ENCODE measurements around the gene CDH6. TPM values are rescaled to one million over a fixed set of nuclear protein-coding genes. Genes with fewer than 3 reads are reported as not detected.

CDH6 gene
- total RNA-seq, 1 donor from 2014 or later = 90.1 TPM

GRCh38 chr5:31324842-31325241 lies 131.4 kb downstream of the CDH6 start:
- FAIRE-seq = no peak
- peaks cover 6% of the 10 kb centered on the region for H3K36me3 Mint-ChIP-seq (ENCODE audit: low read depth, unreplicated experiment)

GRCh38 chr5:31328040-31328733 lies 134.7 kb downstream of the CDH6 start:
- no peak for TF ChIP-seq EZH2 (IDR thresholded peaks at IDR 0.05; ENCODE audit: insufficient read depth, low read length)
- no peak for TF ChIP-seq CTCF (IDR thresholded peaks at IDR 0.05; ENCODE audit: insufficient read depth, low read depth, low read length)
- no peaks in the 10 kb centered on the region for H3K27me3 ChIP-seq (ENCODE audit: insufficient read depth, low read length)
- H3K27ac ChIP-seq (ENCODE audit: low read depth, low read length) = no peak overlapping the region
- no peaks in the 10 kb centered on the region for H3K4me1 ChIP-seq (ENCODE audit: insufficient read depth, low read length)
- H3K27me3 Mint-ChIP-seq (ENCODE audit: low read depth, unreplicated experiment) = no peaks in the 10 kb centered on the region
- DNase-seq (ENCODE audit: low read depth) (peak; percentile 35), FAIRE-seq (no peak)
- no peak overlapping the region for H3K4me3 ChIP-seq (ENCODE audit: insufficient read depth, low read depth, low read length)
- no peak overlapping the region for H3K4me3 Mint-ChIP-seq (ENCODE audit: unreplicated experiment)
- no peaks in the 10 kb centered on the region for H3K4me1 Mint-ChIP-seq (ENCODE audit: low read depth, unreplicated experiment)
- H3K9me3 Mint-ChIP-seq (ENCODE audit: unreplicated experiment) = no peaks in the 10 kb centered on the region
- H2AFZ ChIP-seq (ENCODE audit: low read depth, low read length) = no peak overlapping the region
- peaks cover 3% of the 10 kb centered on the region for H4K20me1 ChIP-seq (ENCODE audit: insufficient read depth, low read length)
- peaks cover 4% of the 10 kb centered on the region for H3K36me3 ChIP-seq (ENCODE audit: insufficient read depth, low read length)
- no peak overlapping the region for H3K4me2 ChIP-seq (ENCODE audit: low read length)
- no peaks in the 10 kb centered on the region for H3K36me3 Mint-ChIP-seq (ENCODE audit: low read depth, unreplicated experiment)
- no peak overlapping the region for H3K9ac ChIP-seq (ENCODE audit: low read length)
- H3K79me2 ChIP-seq (ENCODE audit: insufficient read depth, low read length) = no peaks in the 10 kb centered on the region
- no peaks in the 10 kb centered on the region for H3K9me3 ChIP-seq (ENCODE audit: insufficient read depth, low read depth, low read length)
- no peak overlapping the region for H3K27ac Mint-ChIP-seq (ENCODE audit: unreplicated experiment)

More at GRCh38 chr5:31324842-31325241, 131.4 kb downstream of the CDH6 start:
- no peak overlapping the region for H3K4me2 ChIP-seq (ENCODE audit: low read length)
- H3K4me1 Mint-ChIP-seq (ENCODE audit: low read depth, unreplicated experiment) = no peaks in the 10 kb centered on the region
- no peak overlapping the region for H2AFZ ChIP-seq (ENCODE audit: low read depth, low read length)
- H3K36me3 ChIP-seq (ENCODE audit: insufficient read depth, low read length) = peaks cover 11% of the 10 kb centered on the region
- H3K9ac ChIP-seq (ENCODE audit: low read length) = no peak overlapping the region
- H3K4me1 ChIP-seq (ENCODE audit: insufficient read depth, low read length) = no peaks in the 10 kb centered on the region
- H3K27ac ChIP-seq (ENCODE audit: low read depth, low read length) = no peak overlapping the region
- H3K27ac Mint-ChIP-seq (ENCODE audit: unreplicated experiment) = no peak overlapping the region
- DNase-seq (ENCODE audit: low read depth) = no peak
- no peaks in the 10 kb centered on the region for H3K27me3 Mint-ChIP-seq (ENCODE audit: low read depth, unreplicated experiment)
- H4K20me1 ChIP-seq (ENCODE audit: insufficient read depth, low read length) = peaks cover 2% of the 10 kb centered on the region
- no peaks in the 10 kb centered on the region for H3K27me3 ChIP-seq (ENCODE audit: insufficient read depth, low read length)
- H3K79me2 ChIP-seq (ENCODE audit: insufficient read depth, low read length) = no peaks in the 10 kb centered on the region
- no peaks in the 10 kb centered on the region for H3K9me3 ChIP-seq (ENCODE audit: insufficient read depth, low read depth, low read length)
- H3K9me3 Mint-ChIP-seq (ENCODE audit: unreplicated experiment) = no peaks in the 10 kb centered on the region
- no peak overlapping the region for H3K4me3 Mint-ChIP-seq (ENCODE audit: unreplicated experiment)
- no peak overlapping the region for H3K4me3 ChIP-seq (ENCODE audit: insufficient read depth, low read depth, low read length)
- no peak for TF ChIP-seq EZH2 (IDR thresholded peaks at IDR 0.05; ENCODE audit: insufficient read depth, low read length)
- no peak for TF ChIP-seq CTCF (IDR thresholded peaks at IDR 0.05; ENCODE audit: insufficient read depth, low read depth, low read length)

- Histone ChIP-seq H3K9me3 (ENCODE audit: insufficient read depth, low read depth, low read length) (no peaks in the 10 kb centered on the region), H4K20me1 (ENCODE audit: insufficient read depth, low read length) (peaks cover 3% of the 10 kb centered on the region), H3K4me2 (ENCODE audit: low read length) (no peak overlapping the region), H3K27ac (ENCODE audit: low read depth, low read length) (no peak overlapping the region), H3K27me3 (ENCODE audit: insufficient read depth, low read length) (no peaks in the 10 kb centered on the region), H3K36me3 (ENCODE audit: insufficient read depth, low read length) (no peaks in the 10 kb centered on the region), H2AFZ (ENCODE audit: low read depth, low read length) (no peak overlapping the region), H3K4me3 (ENCODE audit: insufficient read depth, low read depth, low read length) (no peak overlapping the region), H3K4me1 (ENCODE audit: insufficient read depth, low read length) (no peaks in the 10 kb centered on the region), H3K9ac (ENCODE audit: low read length) (no peak overlapping the region), H3K79me2 (ENCODE audit: insufficient read depth, low read length) (no peaks in the 10 kb centered on the region)
- H3K9me3 Mint-ChIP-seq (ENCODE audit: unreplicated experiment) = no peaks in the 10 kb centered on the region
- no peaks in the 10 kb centered on the region for H3K4me1 Mint-ChIP-seq (ENCODE audit: low read depth, unreplicated experiment)
- no peak overlapping the region for H3K4me3 Mint-ChIP-seq (ENCODE audit: unreplicated experiment)
- no peak overlapping the region for H3K27ac Mint-ChIP-seq (ENCODE audit: unreplicated experiment)
- FAIRE-seq (no peak), DNase-seq (ENCODE audit: low read depth) (no peak)
- no peaks in the 10 kb centered on the region for H3K36me3 Mint-ChIP-seq (ENCODE audit: low read depth, unreplicated experiment)
- no peaks in the 10 kb centered on the region for H3K27me3 Mint-ChIP-seq (ENCODE audit: low read depth, unreplicated experiment)
- no peak for TF ChIP-seq CTCF (IDR thresholded peaks at IDR 0.05; ENCODE audit: insufficient read depth, low read depth, low read length)
- TF ChIP-seq EZH2 (IDR thresholded peaks at IDR 0.05; ENCODE audit: insufficient read depth, low read length) = no peak
Observed at GRCh38 chr5:31329715-31330114, 136.2 kb downstream of the CDH6 start.
